Ishikawa (cell line): ENCODE measurements around the gene SYT12.

Source experiments
- CEBPB ChIP-seq: IDR thresholded peaks from 2 replicates; pipeline ENCODE4 v1.6.1; 2012
- CREB1 ChIP-seq: IDR thresholded peaks from 2 replicates; pipeline ENCODE4 v1.6.1; 2012; ENCODE audit warnings: low read depth
- EGR1 ChIP-seq: IDR thresholded peaks from 2 replicates; pipeline ENCODE4 v1.6.1; 2012
- EP300 ChIP-seq: IDR thresholded peaks from 2 replicates; pipeline ENCODE4 v1.6.1; 2012; ENCODE audit warnings: borderline replicate concordance
- FOXM1 ChIP-seq: IDR thresholded peaks from 2 replicates; pipeline ENCODE4 v1.6.1; 2012; ENCODE audit warnings: low read depth, borderline replicate concordance
- MAX ChIP-seq: IDR thresholded peaks from 2 replicates; pipeline ENCODE4 v1.6.1; 2012
- NFIC ChIP-seq: IDR thresholded peaks from 2 replicates; pipeline ENCODE4 v1.6.1; 2012
- RAD21 ChIP-seq: IDR thresholded peaks from 2 replicates; pipeline ENCODE4 v1.6.1; 2012; ENCODE audit warnings: low read depth
- REST ChIP-seq: IDR thresholded peaks from 2 replicates; pipeline ENCODE4 v1.6.1; 2012; ENCODE audit warnings: low read depth, mild to moderate bottlenecking
- TAF1 ChIP-seq: IDR thresholded peaks from 2 replicates; pipeline ENCODE4 v1.6.1; 2012; ENCODE audit warnings: low read depth, mild to moderate bottlenecking
- TCF12 ChIP-seq: IDR thresholded peaks from 2 replicates; pipeline ENCODE4 v1.6.1; 2012; ENCODE audit warnings: low read depth
- TEAD4 ChIP-seq: IDR thresholded peaks from 2 replicates; pipeline ENCODE4 v1.6.1; 2012
- USF1 ChIP-seq: IDR thresholded peaks from 2 replicates; pipeline ENCODE4 v1.6.1; 2012
- YY1 ChIP-seq: IDR thresholded peaks from 2 replicates; pipeline ENCODE4 v1.6.1; 2012; ENCODE audit warnings: low read depth
- ZBTB7A ChIP-seq: IDR thresholded peaks from 2 replicates; pipeline ENCODE4 v1.6.1; 2012; ENCODE audit warnings: low read depth

SYT12 gene

DNA sequence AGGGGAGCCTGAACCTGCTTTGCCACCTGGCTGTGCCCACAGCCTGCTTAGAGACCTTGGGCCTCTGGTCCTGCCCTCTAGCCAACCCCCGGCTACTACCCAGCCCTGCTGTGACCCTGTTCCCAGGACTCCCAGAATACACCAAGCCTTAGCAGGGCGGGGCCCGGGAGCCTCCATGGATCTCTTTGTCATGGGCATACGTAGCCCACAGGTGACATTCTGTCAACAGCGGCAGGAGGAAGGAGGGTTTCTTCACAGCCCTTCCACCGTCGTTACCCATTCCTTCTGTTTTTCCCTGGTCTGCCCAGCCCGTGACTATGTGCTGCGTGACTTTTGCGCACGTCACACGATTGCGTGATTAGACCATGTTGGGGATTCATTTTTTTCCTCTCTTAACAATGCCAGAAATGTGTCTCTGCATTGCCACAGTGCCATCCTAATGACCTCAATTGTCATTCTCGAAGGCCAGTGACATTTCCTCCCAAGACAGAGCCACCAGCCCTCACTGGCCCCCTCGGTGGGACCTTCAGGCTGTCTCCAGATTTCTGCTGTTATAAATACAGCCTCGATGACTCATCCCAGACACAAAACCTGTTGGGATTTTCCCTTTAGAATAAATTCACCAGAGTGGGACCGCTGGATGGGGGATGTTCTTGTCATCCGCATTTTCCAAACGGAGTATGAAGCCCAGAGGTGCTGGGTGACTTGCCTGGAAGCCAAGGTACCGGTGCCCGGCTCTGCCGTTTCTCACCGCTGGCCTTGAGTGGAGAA, 9.0 kb downstream of the SYT12 start:
- TF ChIP-seq MAX (no peak), ZBTB7A (no peak)

DNA sequence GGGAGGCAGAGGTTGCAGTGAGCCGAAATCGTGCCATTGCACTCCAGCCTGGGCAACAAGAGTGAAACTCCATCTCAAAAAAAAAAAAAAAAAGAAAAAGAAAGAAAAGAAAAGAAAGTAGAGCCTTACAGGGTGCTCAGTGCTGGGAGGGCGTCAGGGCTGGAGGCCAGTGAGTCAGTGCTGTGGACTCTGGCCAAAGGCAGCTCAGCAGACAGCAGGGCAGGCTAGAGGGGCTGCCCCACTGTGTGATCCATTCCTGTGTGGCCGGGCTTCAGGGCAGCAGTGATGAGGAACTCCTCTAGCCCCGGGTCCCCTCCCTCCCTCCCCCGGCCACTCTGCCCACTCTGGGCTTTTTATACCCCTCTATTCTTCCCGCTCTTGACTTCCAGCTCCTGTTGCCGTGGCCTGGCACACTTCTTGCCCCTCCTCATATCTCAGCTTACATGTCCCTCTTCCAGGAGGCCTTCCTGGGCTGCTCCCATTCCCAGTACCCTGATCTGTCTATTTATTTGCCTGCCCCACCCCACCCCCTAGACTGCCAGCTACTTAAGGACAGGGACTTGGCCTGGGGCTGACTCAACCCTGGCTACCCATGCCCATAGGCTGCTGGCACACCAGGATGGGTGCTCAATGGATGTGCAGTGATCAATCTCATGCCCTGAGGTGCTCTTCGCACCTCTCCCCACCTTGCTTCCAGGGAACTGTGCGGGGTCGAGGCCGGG, 10.1 kb downstream of the SYT12 start:
- no peak for TF ChIP-seq EP300
- TF ChIP-seq FOXM1, result no peak
- TF ChIP-seq ZBTB7A, result no peak
- TF ChIP-seq CEBPB, result no peak
- no peak for TF ChIP-seq YY1
- TF ChIP-seq TCF12, result no peak
- TF ChIP-seq CREB1, result no peak
- TF ChIP-seq REST, result no peak
- no peak for TF ChIP-seq TEAD4
- no peak for TF ChIP-seq TAF1
- no peak for TF ChIP-seq EGR1
- TF ChIP-seq USF1, result no peak
- TF ChIP-seq RAD21, result no peak
- no peak for TF ChIP-seq NFIC
- no peak for TF ChIP-seq MAX

GRCh38 chr11:67033661-67034166, 10.8 kb downstream of the SYT12 start:
- TF ChIP-seq EP300 (no peak), NFIC (no peak), TEAD4 (no peak), TAF1 (no peak), USF1 (no peak), RAD21 (no peak), CEBPB (no peak), YY1 (no peak)

GRCh38 chr11:67034350-67034749, 11.4 kb downstream of the SYT12 start:
- TF ChIP-seq USF1, result no peak
- TF ChIP-seq TAF1, result no peak
- no peak for TF ChIP-seq RAD21
- no peak for TF ChIP-seq TCF12
- TF ChIP-seq EGR1, result no peak
- TF ChIP-seq MAX, result no peak
- TF ChIP-seq ZBTB7A, result no peak
- TF ChIP-seq CEBPB, result no peak
- no peak for TF ChIP-seq FOXM1
- TF ChIP-seq TEAD4, result no peak

DNA sequence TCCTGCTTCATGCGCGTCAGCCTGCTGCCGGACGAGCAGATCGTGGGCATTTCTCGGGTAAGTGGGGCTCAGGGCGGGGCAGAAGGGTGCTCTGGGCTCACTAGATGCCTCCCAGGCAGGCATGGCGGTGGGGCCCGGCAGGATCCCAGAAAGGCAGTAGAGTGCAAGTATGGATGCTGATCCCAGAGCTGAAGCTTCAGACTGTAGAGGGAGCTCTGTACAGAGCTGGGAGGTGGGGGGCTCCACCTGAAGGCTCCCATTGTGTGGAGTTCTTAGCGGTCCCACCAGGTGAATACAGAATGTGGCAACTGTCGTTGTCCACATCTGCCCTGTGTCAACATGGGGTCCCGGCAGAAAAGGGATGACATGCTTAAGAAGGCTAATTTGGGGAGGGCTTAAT, 17.2 kb downstream of the SYT12 start:
- TF ChIP-seq ZBTB7A (no peak), EP300 (no peak), FOXM1 (no peak), CEBPB (no peak), NFIC (no peak), MAX (no peak), TAF1 (no peak), TEAD4 (no peak), USF1 (no peak), REST (no peak), RAD21 (no peak), CREB1 (no peak), YY1 (no peak), TCF12 (no peak)
